GM23338 (cell line): ENCODE results near the gene DOK7. TPM values are rescaled to one million over a fixed set of nuclear protein-coding genes. Genes with fewer than 3 reads are reported as not detected.

ENCODE experiments used
- ATAC-seq: fragments of 200-7000 bp; cut with Tn5 transposase; 3 replicates; pipeline ENCODE4 v1.9.1; 2020
- DNase-seq: peaks from one replicate; pipeline ENCODE4 v3.0.0-alpha.2; 2015; ENCODE audit warnings: low spot score
- H2AFZ ChIP-seq: fragments of 200-600 bp; sonication (generic); 2 replicates; pipeline ENCODE4 v1.8.0; 2016; ENCODE audit warnings: antibody characterized with exemption, mild to moderate bottlenecking, moderate library complexity
- H3F3A ChIP-seq: fragments of 200-600 bp; sonication (generic); replicated peaks from 2 replicates; pipeline ENCODE4 v1.8.0; 2017; ENCODE audit warnings: antibody characterized with exemption, mixed run types, low read depth
- H3K27ac ChIP-seq: fragments of 200-600 bp; sonication (generic); 2 replicates; pipeline ENCODE4 v1.6.1; 2016; ENCODE audit warnings: low read depth
- H3K27me3 ChIP-seq: fragments of 200-600 bp; sonication (generic); 2 replicates; pipeline ENCODE4 v1.8.0; 2016; ENCODE audit warnings: mild to moderate bottlenecking, mixed run types, moderate library complexity; ENCODE audit not compliant: insufficient read depth
- H3K36me3 ChIP-seq: fragments of 200-600 bp; sonication (generic); 2 replicates; pipeline ENCODE4 v1.8.0; 2016; ENCODE audit warnings: mild to moderate bottlenecking; ENCODE audit not compliant: insufficient read depth
- H3K4me1 ChIP-seq: fragments of 200-600 bp; sonication (generic); 2 replicates; pipeline ENCODE4 v1.8.0; 2016; ENCODE audit warnings: mild to moderate bottlenecking, moderate library complexity; ENCODE audit not compliant: insufficient read depth
- H3K4me2 ChIP-seq: fragments of 200-600 bp; sonication (generic); 2 replicates; pipeline ENCODE4 v1.7.1; 2017; ENCODE audit warnings: mixed run types
- H3K4me3 ChIP-seq: fragments of 200-600 bp; sonication (generic); 2 replicates; pipeline ENCODE4 v1.6.1; 2016; ENCODE audit warnings: mixed run types
- H3K79me2 ChIP-seq: fragments of 200-600 bp; sonication (generic); replicated peaks from 2 replicates; pipeline ENCODE4 v1.8.0; 2017; ENCODE audit warnings: mild to moderate bottlenecking; ENCODE audit not compliant: insufficient read depth
- H3K9me2 ChIP-seq: fragments of 200-600 bp; sonication (generic); 2 replicates; pipeline ENCODE4 v1.8.0; 2017; ENCODE audit not compliant: insufficient read depth
- H4K20me1 ChIP-seq: fragments of 200-600 bp; sonication (generic); replicated peaks from 2 replicates; pipeline ENCODE4 v1.8.0; 2017; ENCODE audit warnings: mild to moderate bottlenecking; ENCODE audit not compliant: insufficient read depth
- H3K27ac Mint-ChIP-seq: 2 replicates; pipeline ENCODE4 v1.8.0; 2020; ENCODE audit warnings: inconsistent platforms, mild to moderate bottlenecking, moderate library complexity, mixed read lengths
- H3K27me3 Mint-ChIP-seq: 3 replicates; pipeline ENCODE4 v1.8.0; 2022; ENCODE audit warnings: low read depth, mild to moderate bottlenecking, moderate library complexity, mixed read lengths, inconsistent platforms; ENCODE audit not compliant: insufficient read depth, poor library complexity
- H3K36me3 Mint-ChIP-seq: 3 replicates; pipeline ENCODE4 v1.8.0; 2021; ENCODE audit warnings: low read depth, mild to moderate bottlenecking, inconsistent platforms, moderate library complexity, mixed read lengths
- H3K4me1 Mint-ChIP-seq: 3 replicates; pipeline ENCODE4 v1.8.0; 2020; ENCODE audit warnings: mild to moderate bottlenecking, inconsistent platforms, mixed read lengths
- H3K4me3 Mint-ChIP-seq: 3 replicates; pipeline ENCODE4 v1.8.0; 2021; ENCODE audit warnings: moderate library complexity, mild to moderate bottlenecking, inconsistent platforms, mixed read lengths
- H3K9me3 Mint-ChIP-seq: 3 replicates; pipeline ENCODE4 v1.8.0; 2020; ENCODE audit warnings: moderate library complexity, mild to moderate bottlenecking, inconsistent platforms, mixed read lengths
- CREB1 ChIP-seq: fragments of 250-450 bp; sonication (Bioruptor Pico); IDR thresholded peaks from 2 replicates; pipeline ENCODE4 v1.5.0; 2020; ENCODE audit warnings: low read depth, mild to moderate bottlenecking, moderate library complexity
- EZH2 ChIP-seq: fragments of 200-600 bp; sonication (generic); IDR thresholded peaks from one replicate; pipeline ENCODE4 v1.8.0; 2017; ENCODE audit warnings: antibody characterized with exemption, mild to moderate bottlenecking, low read depth; ENCODE audit not compliant: unreplicated experiment
- EZH2phosphoT487 ChIP-seq: fragments of 200-600 bp; sonication (generic); IDR thresholded peaks from one replicate; pipeline ENCODE4 v1.8.1; 2018; ENCODE audit warnings: antibody characterized with exemption; ENCODE audit not compliant: unreplicated experiment
- JUNB ChIP-seq: IDR thresholded peaks from one replicate; pipeline ENCODE4 v1.6.1; 2016; ENCODE audit warnings: antibody characterized with exemption; ENCODE audit not compliant: unreplicated experiment
- NANOG ChIP-seq: IDR thresholded peaks from 2 replicates; pipeline ENCODE4 v1.6.1; 2016; ENCODE audit warnings: antibody characterized with exemption, borderline replicate concordance
- POLR2AphosphoS5 ChIP-seq: IDR thresholded peaks from 2 replicates; pipeline ENCODE4 v1.6.1; 2016; ENCODE audit warnings: antibody characterized with exemption, low read depth
- STAT1 ChIP-seq: IDR thresholded peaks from one replicate; pipeline ENCODE4 v1.6.1; 2016; ENCODE audit warnings: antibody characterized with exemption; ENCODE audit not compliant: unreplicated experiment
- ZNF331 ChIP-seq: fragments of 250-450 bp; sonication (Bioruptor Pico); IDR thresholded peaks from 2 replicates; pipeline ENCODE4 v1.5.0; 2020; ENCODE audit warnings: low read depth, mild to moderate bottlenecking, moderate library complexity
- polyA plus RNA-seq: library from polyadenylated mRNA; unstranded; fragments of >200 nt; fragmentation: Nextera tagmentation; extraction: Ambion mirVana; gene quantifications from 2 replicates; pipeline ENCODE4 v1.2.1, GENCODE V29; 2016
- total RNA-seq: library from RNA; depleted of rRNA; stranded (reverse); fragments of >200 nt; shearing (Covaris generic); gene quantifications from 2 replicates; pipeline ENCODE4 v1.2.3, GENCODE V29; 2014
- TF ChIP-seq, protein P1 (sequence below): IDR thresholded peaks from one replicate; pipeline ENCODE4 v1.6.1; 2018; ENCODE audit warnings: antibody characterized with exemption; ENCODE audit not compliant: unreplicated experiment
- TF ChIP-seq, protein P2 (sequence below), 2 experiments: fragments of 200-600 bp in 1 of 2; sonication (generic) in 1 of 2; conservative IDR thresholded peaks; 2 replicates each; pipeline versions ENCODE4 v1.5.1 to v1.6.1; 2016 to 2017; ENCODE audit warnings: antibody characterized with exemption in 2 of 2, low read depth in 2 of 2, mild to moderate bottlenecking in 2 of 2, moderate library complexity in 1 of 2
- TF ChIP-seq, protein P3 (sequence below): fragments of 250-450 bp; sonication (Bioruptor Pico); IDR thresholded peaks from 2 replicates; pipeline ENCODE4 v1.5.0; 2020; ENCODE audit warnings: mild to moderate bottlenecking, moderate library complexity

Gene DOK7
- total and polyA plus RNA-seq, 2 experiments from 2014 or later: 0.34 to 0.52 TPM

DNA sequence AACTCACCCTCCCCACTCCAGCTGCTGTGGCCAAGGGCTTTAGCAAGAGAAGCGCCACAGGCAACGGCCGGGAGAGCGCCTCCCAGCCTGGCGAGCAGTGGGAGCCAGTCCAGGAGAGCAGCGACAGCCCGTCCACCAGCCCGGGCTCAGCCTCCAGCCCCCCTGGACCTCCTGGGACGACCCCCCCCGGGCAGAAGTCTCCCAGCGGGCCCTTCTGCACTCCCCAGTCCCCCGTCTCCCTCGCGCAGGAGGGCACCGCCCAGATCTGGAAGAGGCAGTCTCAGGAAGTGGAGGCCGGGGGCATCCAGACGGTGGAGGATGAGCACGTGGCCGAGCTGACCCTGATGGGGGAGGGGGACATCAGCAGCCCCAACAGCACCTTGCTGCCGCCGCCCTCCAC lies 32.6 kb upstream of the DOK7 start:
- Histone ChIP-seq H3K79me2 (no peaks in the 10 kb centered on the region), H3K4me3 (no peak overlapping the region), H3K9me2 (no peaks in the 10 kb centered on the region), H2AFZ (no peak overlapping the region), H3F3A (no peaks in the 10 kb centered on the region), H4K20me1 (0 out of 2 replicates have a peak, but pooled peaks cover 4% of the 10 kb centered on the region), H3K27ac (no peak overlapping the region), H3K27me3 (no peaks in the 10 kb centered on the region), H3K36me3 (no peaks in the 10 kb centered on the region), H3K4me1 (no peaks in the 10 kb centered on the region), H3K4me2 (no peak overlapping the region)
- peaks cover 12% of the 10 kb centered on the region for H3K27me3 Mint-ChIP-seq
- H3K27ac Mint-ChIP-seq: no peak overlapping the region
- H3K9me3 Mint-ChIP-seq: no peaks in the 10 kb centered on the region
- TF ChIP-seq EZH2: no peak
- no peak for TF ChIP-seq JUNB
- TF ChIP-seq EZH2phosphoT487: no peak
- TF ChIP-seq, protein P1, sequence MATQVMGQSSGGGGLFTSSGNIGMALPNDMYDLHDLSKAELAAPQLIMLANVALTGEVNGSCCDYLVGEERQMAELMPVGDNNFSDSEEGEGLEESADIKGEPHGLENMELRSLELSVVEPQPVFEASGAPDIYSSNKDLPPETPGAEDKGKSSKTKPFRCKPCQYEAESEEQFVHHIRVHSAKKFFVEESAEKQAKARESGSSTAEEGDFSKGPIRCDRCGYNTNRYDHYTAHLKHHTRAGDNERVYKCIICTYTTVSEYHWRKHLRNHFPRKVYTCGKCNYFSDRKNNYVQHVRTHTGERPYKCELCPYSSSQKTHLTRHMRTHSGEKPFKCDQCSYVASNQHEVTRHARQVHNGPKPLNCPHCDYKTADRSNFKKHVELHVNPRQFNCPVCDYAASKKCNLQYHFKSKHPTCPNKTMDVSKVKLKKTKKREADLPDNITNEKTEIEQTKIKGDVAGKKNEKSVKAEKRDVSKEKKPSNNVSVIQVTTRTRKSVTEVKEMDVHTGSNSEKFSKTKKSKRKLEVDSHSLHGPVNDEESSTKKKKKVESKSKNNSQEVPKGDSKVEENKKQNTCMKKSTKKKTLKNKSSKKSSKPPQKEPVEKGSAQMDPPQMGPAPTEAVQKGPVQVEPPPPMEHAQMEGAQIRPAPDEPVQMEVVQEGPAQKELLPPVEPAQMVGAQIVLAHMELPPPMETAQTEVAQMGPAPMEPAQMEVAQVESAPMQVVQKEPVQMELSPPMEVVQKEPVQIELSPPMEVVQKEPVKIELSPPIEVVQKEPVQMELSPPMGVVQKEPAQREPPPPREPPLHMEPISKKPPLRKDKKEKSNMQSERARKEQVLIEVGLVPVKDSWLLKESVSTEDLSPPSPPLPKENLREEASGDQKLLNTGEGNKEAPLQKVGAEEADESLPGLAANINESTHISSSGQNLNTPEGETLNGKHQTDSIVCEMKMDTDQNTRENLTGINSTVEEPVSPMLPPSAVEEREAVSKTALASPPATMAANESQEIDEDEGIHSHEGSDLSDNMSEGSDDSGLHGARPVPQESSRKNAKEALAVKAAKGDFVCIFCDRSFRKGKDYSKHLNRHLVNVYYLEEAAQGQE: no peak
- TF ChIP-seq, protein P2, sequence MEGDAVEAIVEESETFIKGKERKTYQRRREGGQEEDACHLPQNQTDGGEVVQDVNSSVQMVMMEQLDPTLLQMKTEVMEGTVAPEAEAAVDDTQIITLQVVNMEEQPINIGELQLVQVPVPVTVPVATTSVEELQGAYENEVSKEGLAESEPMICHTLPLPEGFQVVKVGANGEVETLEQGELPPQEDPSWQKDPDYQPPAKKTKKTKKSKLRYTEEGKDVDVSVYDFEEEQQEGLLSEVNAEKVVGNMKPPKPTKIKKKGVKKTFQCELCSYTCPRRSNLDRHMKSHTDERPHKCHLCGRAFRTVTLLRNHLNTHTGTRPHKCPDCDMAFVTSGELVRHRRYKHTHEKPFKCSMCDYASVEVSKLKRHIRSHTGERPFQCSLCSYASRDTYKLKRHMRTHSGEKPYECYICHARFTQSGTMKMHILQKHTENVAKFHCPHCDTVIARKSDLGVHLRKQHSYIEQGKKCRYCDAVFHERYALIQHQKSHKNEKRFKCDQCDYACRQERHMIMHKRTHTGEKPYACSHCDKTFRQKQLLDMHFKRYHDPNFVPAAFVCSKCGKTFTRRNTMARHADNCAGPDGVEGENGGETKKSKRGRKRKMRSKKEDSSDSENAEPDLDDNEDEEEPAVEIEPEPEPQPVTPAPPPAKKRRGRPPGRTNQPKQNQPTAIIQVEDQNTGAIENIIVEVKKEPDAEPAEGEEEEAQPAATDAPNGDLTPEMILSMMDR (conservative IDR thresholded peaks at IDR 0.05; ENCODE audit: low read depth in 2 of 2): no peak
- TF ChIP-seq STAT1: no peak
- no peak for TF ChIP-seq POLR2AphosphoS5
- no peak for TF ChIP-seq NANOG
- TF ChIP-seq CREB1 (CRISPR knock-in tag): no peak
- TF ChIP-seq ZNF331 (CRISPR knock-in tag): no peak
- TF ChIP-seq, protein P3, sequence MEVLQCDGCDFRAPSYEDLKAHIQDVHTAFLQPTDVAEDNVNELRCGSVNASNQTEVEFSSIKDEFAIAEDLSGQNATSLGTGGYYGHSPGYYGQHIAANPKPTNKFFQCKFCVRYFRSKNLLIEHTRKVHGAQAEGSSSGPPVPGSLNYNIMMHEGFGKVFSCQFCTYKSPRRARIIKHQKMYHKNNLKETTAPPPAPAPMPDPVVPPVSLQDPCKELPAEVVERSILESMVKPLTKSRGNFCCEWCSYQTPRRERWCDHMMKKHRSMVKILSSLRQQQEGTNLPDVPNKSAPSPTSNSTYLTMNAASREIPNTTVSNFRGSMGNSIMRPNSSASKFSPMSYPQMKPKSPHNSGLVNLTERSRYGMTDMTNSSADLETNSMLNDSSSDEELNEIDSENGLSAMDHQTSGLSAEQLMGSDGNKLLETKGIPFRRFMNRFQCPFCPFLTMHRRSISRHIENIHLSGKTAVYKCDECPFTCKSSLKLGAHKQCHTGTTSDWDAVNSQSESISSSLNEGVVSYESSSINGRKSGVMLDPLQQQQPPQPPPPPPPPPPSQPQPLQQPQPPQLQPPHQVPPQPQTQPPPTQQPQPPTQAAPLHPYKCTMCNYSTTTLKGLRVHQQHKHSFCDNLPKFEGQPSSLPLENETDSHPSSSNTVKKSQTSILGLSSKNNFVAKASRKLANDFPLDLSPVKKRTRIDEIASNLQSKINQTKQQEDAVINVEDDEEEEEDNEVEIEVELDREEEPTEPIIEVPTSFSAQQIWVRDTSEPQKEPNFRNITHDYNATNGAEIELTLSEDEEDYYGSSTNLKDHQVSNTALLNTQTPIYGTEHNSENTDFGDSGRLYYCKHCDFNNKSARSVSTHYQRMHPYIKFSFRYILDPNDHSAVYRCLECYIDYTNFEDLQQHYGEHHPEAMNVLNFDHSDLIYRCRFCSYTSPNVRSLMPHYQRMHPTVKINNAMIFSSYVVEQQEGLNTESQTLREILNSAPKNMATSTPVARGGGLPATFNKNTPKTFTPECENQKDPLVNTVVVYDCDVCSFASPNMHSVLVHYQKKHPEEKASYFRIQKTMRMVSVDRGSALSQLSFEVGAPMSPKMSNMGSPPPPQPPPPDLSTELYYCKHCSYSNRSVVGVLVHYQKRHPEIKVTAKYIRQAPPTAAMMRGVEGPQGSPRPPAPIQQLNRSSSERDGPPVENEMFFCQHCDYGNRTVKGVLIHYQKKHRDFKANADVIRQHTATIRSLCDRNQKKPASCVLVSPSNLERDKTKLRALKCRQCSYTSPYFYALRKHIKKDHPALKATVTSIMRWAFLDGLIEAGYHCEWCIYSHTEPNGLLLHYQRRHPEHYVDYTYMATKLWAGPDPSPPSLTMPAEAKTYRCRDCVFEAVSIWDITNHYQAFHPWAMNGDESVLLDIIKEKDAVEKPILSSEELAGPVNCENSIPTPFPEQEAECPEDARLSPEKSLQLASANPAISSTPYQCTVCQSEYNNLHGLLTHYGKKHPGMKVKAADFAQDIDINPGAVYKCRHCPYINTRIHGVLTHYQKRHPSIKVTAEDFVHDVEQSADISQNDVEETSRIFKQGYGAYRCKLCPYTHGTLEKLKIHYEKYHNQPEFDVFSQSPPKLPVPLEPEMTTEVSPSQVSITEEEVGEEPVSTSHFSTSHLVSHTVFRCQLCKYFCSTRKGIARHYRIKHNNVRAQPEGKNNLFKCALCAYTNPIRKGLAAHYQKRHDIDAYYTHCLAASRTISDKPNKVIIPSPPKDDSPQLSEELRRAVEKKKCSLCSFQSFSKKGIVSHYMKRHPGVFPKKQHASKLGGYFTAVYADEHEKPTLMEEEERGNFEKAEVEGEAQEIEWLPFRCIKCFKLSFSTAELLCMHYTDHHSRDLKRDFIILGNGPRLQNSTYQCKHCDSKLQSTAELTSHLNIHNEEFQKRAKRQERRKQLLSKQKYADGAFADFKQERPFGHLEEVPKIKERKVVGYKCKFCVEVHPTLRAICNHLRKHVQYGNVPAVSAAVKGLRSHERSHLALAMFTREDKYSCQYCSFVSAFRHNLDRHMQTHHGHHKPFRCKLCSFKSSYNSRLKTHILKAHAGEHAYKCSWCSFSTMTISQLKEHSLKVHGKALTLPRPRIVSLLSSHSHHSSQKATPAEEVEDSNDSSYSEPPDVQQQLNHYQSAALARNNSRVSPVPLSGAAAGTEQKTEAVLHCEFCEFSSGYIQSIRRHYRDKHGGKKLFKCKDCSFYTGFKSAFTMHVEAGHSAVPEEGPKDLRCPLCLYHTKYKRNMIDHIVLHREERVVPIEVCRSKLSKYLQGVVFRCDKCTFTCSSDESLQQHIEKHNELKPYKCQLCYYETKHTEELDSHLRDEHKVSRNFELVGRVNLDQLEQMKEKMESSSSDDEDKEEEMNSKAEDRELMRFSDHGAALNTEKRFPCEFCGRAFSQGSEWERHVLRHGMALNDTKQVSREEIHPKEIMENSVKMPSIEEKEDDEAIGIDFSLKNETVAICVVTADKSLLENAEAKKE (CRISPR knock-in tag): no peak
- DNase-seq: no peak
- no peak for ATAC-seq
- peaks cover 8% of the 10 kb centered on the region; the same call in 2 of the 3 replicates for H3K4me1 Mint-ChIP-seq
- no peaks in the 10 kb centered on the region for H3K36me3 Mint-ChIP-seq
- no peak overlapping the region for H3K4me3 Mint-ChIP-seq
